ENCODE measurements around the gene ULK1. TPM values are rescaled to one million over a fixed set of nuclear protein-coding genes. Genes with fewer than 3 reads are reported as not detected.
A peak's percentile ranks its signal among the peaks of the same experiment; 100 is the strongest.

The ULK1 gene
- total and polyA plus RNA-seq, 4 experiments from 2014 or later = 0.08 to 55.7 (median 23.8) TPM

- H3K27me3 ChIP-seq (ENCODE audit: insufficient read depth, low read length) = no peaks in the 10 kb centered on the region
- intact Hi-C loops (cut with micrococcal nuclease) = no loop called here
- H3K4me3 ChIP-seq (ENCODE audit: low read length in 2 of 2) = no peak overlapping the region
- Mint-ChIP-seq H3K9me3 (no peaks in the 10 kb centered on the region), H3K36me3 (peaks cover 0 to 2% of the 10 kb centered on the region in 2 donors), H3K27me3 (no peaks in the 10 kb centered on the region), H3K4me3 (no peak overlapping the region), H3K27ac (no peak overlapping the region), H3K4me1 (peaks cover 8 to 40% (median 21%) of the 10 kb centered on the region in 4 donors)
- DNase-seq = no peak
- no peaks in the 10 kb centered on the region for H3K36me3 ChIP-seq (ENCODE audit: insufficient read depth, low read length)
- ChIA-PET POLR2A (ENCODE audit: partially characterized antibody) (no interaction called here), CTCF (ENCODE audit: partially characterized antibody) (no interaction called here)
- H3K27ac ChIP-seq (ENCODE audit: low read depth, low read length) = no peak overlapping the region
- peaks cover 18% of the 10 kb centered on the region for H3K4me1 ChIP-seq (ENCODE audit: insufficient read depth, low read length)
- H3K9me3 ChIP-seq (ENCODE audit: control insufficient read depth in 1 of 2, low read length in 2 of 2) = no peaks in the 10 kb centered on the region
Measured at GRCh38 chr12:131901431-131902331, 7.3 kb downstream of the ULK1 start.

- Histone ChIP-seq H3K27ac (ENCODE audit: low read depth, low read length) (no peak overlapping the region), H3K4me3 (ENCODE audit: low read length in 2 of 2) (no peak overlapping the region), H3K9me3 (ENCODE audit: control insufficient read depth in 1 of 2, low read length in 2 of 2) (no peaks in the 10 kb centered on the region), H3K4me1 (ENCODE audit: insufficient read depth, low read length) (peaks cover 14% of the 10 kb centered on the region), H3K36me3 (ENCODE audit: insufficient read depth, low read length) (no peaks in the 10 kb centered on the region), H3K27me3 (ENCODE audit: insufficient read depth, low read length) (no peaks in the 10 kb centered on the region)
- H3K36me3 Mint-ChIP-seq = peaks cover 0 to 2% of the 10 kb centered on the region in 2 donors
- no peak overlapping the region for H3K4me3 Mint-ChIP-seq
- no peak overlapping the region for H3K27ac Mint-ChIP-seq
- H3K9me3 Mint-ChIP-seq = no peaks in the 10 kb centered on the region
- ChIA-PET POLR2A (ENCODE audit: partially characterized antibody) (interaction anchor here (1.3 kb wide), 1 partner anchor 47 kb away, joined by 3 read pairs; the partner anchor contains the start of gene EP400), CTCF (ENCODE audit: partially characterized antibody) (no interaction called here)
- intact Hi-C loops (cut with micrococcal nuclease) = no loop called here
- peaks cover 8 to 33% (median 15%) of the 10 kb centered on the region in 4 donors for H3K4me1 Mint-ChIP-seq
- H3K27me3 Mint-ChIP-seq = no peaks in the 10 kb centered on the region
- DNase-seq = no peak
Measured at GRCh38 chr12:131902332-131903241, 8.2 kb downstream of the ULK1 start.

- Histone ChIP-seq H3K4me3 (ENCODE audit: low read length in 2 of 2) (no peak overlapping the region), H3K4me1 (ENCODE audit: insufficient read depth, low read length) (peaks cover 14% of the 10 kb centered on the region), H3K27me3 (ENCODE audit: insufficient read depth, low read length) (no peaks in the 10 kb centered on the region), H3K36me3 (ENCODE audit: insufficient read depth, low read length) (no peaks in the 10 kb centered on the region), H3K27ac (ENCODE audit: low read depth, low read length) (no peak overlapping the region), H3K9me3 (ENCODE audit: control insufficient read depth in 1 of 2, low read length in 2 of 2) (no peaks in the 10 kb centered on the region)
- ChIA-PET CTCF (ENCODE audit: partially characterized antibody) (no interaction called here), POLR2A (ENCODE audit: partially characterized antibody) (interaction anchor here (1.3 kb wide), 1 partner anchor 46 kb away, joined by 3 read pairs; the partner anchor contains the start of gene EP400)
- DNase-seq = no peak
- H3K36me3 Mint-ChIP-seq = peaks cover 0 to 3% of the 10 kb centered on the region in 2 donors
- intact Hi-C loops (cut with micrococcal nuclease) = no loop called here
- peak overlapping the region in 1 of 7 donors; percentile 42 for H3K27ac Mint-ChIP-seq
- no peaks in the 10 kb centered on the region for H3K9me3 Mint-ChIP-seq
- peaks cover 4 to 25% (median 11%) of the 10 kb centered on the region in 4 donors for H3K4me1 Mint-ChIP-seq
- H3K4me3 Mint-ChIP-seq = no peak overlapping the region
- no peaks in the 10 kb centered on the region for H3K27me3 Mint-ChIP-seq
Measured at GRCh38 chr12:131903270-131904255, 9.1 kb downstream of the ULK1 start.

DNA sequence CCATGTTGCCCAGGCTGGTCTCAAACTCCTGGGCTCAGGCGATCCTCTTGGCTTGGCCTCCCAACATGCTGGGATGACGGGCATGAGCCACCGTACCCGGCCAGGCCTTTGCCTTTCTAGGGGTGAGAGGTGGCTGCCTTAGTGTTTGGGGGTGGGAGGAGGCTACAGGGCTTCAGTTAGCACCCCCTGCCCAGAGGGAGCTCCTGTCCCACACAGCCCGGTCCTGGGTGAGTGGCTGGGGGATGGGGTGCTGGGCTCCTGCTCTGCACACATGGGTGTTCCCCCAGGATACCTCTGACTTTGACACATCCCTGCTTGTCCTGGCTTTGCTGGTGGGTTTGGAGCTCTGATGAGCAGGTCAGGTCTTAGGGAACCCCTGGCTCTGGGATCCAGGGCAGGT is 9.9 kb downstream of the ULK1 start:
- H3K9me3 Mint-ChIP-seq = no peaks in the 10 kb centered on the region
- H3K4me3 ChIP-seq (ENCODE audit: low read length in 2 of 2) = no peak overlapping the region
- no peaks in the 10 kb centered on the region for H3K27me3 Mint-ChIP-seq
- peaks cover 4 to 25% (median 12%) of the 10 kb centered on the region in 4 donors for H3K4me1 Mint-ChIP-seq
- CTCF ChIA-PET (ENCODE audit: partially characterized antibody) = no interaction called here
- intact Hi-C loops (cut with micrococcal nuclease) = no loop called here
- no peaks in the 10 kb centered on the region for H3K36me3 ChIP-seq (ENCODE audit: insufficient read depth, low read length)
- POLR2A ChIA-PET (ENCODE audit: partially characterized antibody) = no interaction called here
- H3K36me3 Mint-ChIP-seq = peaks cover 0 to 5% of the 10 kb centered on the region in 2 donors
- H3K27ac ChIP-seq (ENCODE audit: low read depth, low read length) = no peak overlapping the region
- no peaks in the 10 kb centered on the region for H3K9me3 ChIP-seq (ENCODE audit: control insufficient read depth in 1 of 2, low read length in 2 of 2)
- no peak for DNase-seq
- H3K27ac Mint-ChIP-seq = peak overlapping the region in 2 of 7 donors; percentile 56 to 64
- peaks cover 14% of the 10 kb centered on the region for H3K4me1 ChIP-seq (ENCODE audit: insufficient read depth, low read length)
- no peaks in the 10 kb centered on the region for H3K27me3 ChIP-seq (ENCODE audit: insufficient read depth, low read length)
- H3K4me3 Mint-ChIP-seq = no peak overlapping the region

- Mint-ChIP-seq H3K4me3 (peak overlapping the region in 2 of 8 donors; percentile 12 to 63), H3K9me3 (no peaks in the 10 kb centered on the region), H3K36me3 (peaks cover 0 to 4% of the 10 kb centered on the region in 2 donors), H3K27me3 (no peaks in the 10 kb centered on the region), H3K27ac (peak overlapping the region in 2 of 7 donors; percentile 24 to 70), H3K4me1 (peaks cover 4 to 23% (median 10%) of the 10 kb centered on the region in 4 donors)
- DNase-seq = no peak
- Histone ChIP-seq H3K27ac (ENCODE audit: low read depth, low read length) (no peak overlapping the region), H3K4me1 (ENCODE audit: insufficient read depth, low read length) (peaks cover 14% of the 10 kb centered on the region), H3K27me3 (ENCODE audit: insufficient read depth, low read length) (no peaks in the 10 kb centered on the region), H3K9me3 (ENCODE audit: control insufficient read depth in 1 of 2, low read length in 2 of 2) (no peaks in the 10 kb centered on the region), H3K36me3 (ENCODE audit: insufficient read depth, low read length) (peaks cover 2% of the 10 kb centered on the region), H3K4me3 (ENCODE audit: low read length in 2 of 2) (no peak overlapping the region)
- ChIA-PET CTCF (ENCODE audit: partially characterized antibody) (no interaction called here), POLR2A (ENCODE audit: partially characterized antibody) (interaction anchor here (0.6 kb wide), 1 partner anchor 69 kb away, joined by 3 read pairs; no protein-coding TSS in a partner anchor)
- intact Hi-C loops (cut with micrococcal nuclease) = no loop called here
Measured at GRCh38 chr12:131905081-131905629, 10.7 kb downstream of the ULK1 start.

GRCh38 chr12:131905630-131906091 is 11.2 kb downstream of the ULK1 start:
- peak overlapping the region in 3 of 7 donors; percentile 24 to 70 (median 48) for H3K27ac Mint-ChIP-seq
- Histone ChIP-seq H3K4me3 (ENCODE audit: low read length in 2 of 2) (no peak overlapping the region), H3K36me3 (ENCODE audit: insufficient read depth, low read length) (peaks cover 7% of the 10 kb centered on the region), H3K27ac (ENCODE audit: low read depth, low read length) (no peak overlapping the region), H3K27me3 (ENCODE audit: insufficient read depth, low read length) (no peaks in the 10 kb centered on the region), H3K9me3 (ENCODE audit: control insufficient read depth in 1 of 2, low read length in 2 of 2) (no peaks in the 10 kb centered on the region), H3K4me1 (ENCODE audit: insufficient read depth, low read length) (peaks cover 14% of the 10 kb centered on the region)
- peaks cover 4 to 21% (median 8%) of the 10 kb centered on the region in 4 donors for H3K4me1 Mint-ChIP-seq
- no peaks in the 10 kb centered on the region for H3K27me3 Mint-ChIP-seq
- DNase-seq = no peak
- H3K9me3 Mint-ChIP-seq = no peaks in the 10 kb centered on the region
- intact Hi-C loops (cut with micrococcal nuclease) = no loop called here
- peak overlapping the region in 3 of 8 donors; percentile 12 to 63 (median 15) for H3K4me3 Mint-ChIP-seq
- ChIA-PET POLR2A (ENCODE audit: partially characterized antibody) (no interaction called here), CTCF (ENCODE audit: partially characterized antibody) (no interaction called here)
- H3K36me3 Mint-ChIP-seq = peaks cover 0 to 4% of the 10 kb centered on the region in 2 donors
